ENCODE data around the gene MYO7B.

DNA sequence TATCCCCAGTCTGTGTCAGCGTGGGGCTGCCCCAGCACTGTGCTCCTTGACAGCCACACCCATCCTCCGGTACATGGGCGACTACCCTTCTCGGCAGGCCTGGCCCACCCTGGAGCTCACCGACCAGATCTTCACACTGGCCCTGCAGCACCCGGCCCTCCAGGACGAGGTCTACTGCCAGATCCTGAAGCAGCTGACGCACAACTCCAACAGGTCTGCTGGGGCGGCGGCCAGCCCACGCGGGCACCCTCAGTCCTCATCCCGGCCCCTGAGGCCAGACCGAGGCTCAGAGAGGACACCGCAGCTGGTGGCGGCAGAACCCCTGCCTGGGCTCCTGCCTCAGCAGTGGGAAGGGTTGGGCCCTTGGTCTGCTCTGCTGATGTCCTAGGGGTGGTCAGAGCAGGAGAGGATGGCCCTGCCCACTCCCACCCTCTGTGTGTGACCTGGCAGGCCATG lies 96.1 kb downstream of the MYO7B start:
- TF ChIP-seq, protein P1, sequence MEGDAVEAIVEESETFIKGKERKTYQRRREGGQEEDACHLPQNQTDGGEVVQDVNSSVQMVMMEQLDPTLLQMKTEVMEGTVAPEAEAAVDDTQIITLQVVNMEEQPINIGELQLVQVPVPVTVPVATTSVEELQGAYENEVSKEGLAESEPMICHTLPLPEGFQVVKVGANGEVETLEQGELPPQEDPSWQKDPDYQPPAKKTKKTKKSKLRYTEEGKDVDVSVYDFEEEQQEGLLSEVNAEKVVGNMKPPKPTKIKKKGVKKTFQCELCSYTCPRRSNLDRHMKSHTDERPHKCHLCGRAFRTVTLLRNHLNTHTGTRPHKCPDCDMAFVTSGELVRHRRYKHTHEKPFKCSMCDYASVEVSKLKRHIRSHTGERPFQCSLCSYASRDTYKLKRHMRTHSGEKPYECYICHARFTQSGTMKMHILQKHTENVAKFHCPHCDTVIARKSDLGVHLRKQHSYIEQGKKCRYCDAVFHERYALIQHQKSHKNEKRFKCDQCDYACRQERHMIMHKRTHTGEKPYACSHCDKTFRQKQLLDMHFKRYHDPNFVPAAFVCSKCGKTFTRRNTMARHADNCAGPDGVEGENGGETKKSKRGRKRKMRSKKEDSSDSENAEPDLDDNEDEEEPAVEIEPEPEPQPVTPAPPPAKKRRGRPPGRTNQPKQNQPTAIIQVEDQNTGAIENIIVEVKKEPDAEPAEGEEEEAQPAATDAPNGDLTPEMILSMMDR (IDR thresholded peaks at IDR 0.05; ENCODE audit: low read depth, low read length) = no peak
- TF ChIP-seq EZH2phosphoT487 (IDR thresholded peaks at IDR 0.05; ENCODE audit: low read depth) = no peak

All from OCI-LY3 (cell line).